NCI-H1048 (cell line): ENCODE results near the gene PIGL.
"Not testable (repeated sequence)": the region's sequence is repeated elsewhere in the genome, so short reads cannot be mapped to it uniquely, and the experiment has no call there.

Experiments used
- DNase-seq: peaks from one replicate; lab custom pipeline; 2025; lab: John Stamatoyannopoulos, UW

Gene PIGL

GRCh38 chr17:16217002-16217635, at the start of gene PIGL:
PIGL (plus strand) TSS chr17:16217210; CDS start chr17:16217227, 17 bp downstream.
- peak; percentile 88 for DNase-seq

DNA sequence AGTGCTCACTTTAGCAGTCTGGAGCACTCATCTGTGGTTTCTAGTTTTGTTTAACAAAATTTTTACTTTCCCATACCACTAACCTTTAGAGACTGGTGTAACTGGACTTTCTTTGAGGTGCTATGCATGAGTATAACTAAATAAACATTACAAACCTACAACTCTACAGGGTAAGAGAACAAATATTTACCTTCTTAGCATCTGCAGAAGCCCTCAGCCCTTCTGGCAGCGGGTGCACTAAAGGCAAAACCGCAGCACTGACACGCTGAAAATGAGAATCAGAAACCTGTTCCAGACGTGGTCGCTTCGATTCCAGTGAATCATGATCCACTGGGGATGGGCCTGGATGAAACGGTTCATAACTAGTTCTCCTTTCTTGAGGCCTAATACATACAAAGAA, 45.4 kb upstream of the PIGL start:
- DNase-seq: no peak

DNA sequence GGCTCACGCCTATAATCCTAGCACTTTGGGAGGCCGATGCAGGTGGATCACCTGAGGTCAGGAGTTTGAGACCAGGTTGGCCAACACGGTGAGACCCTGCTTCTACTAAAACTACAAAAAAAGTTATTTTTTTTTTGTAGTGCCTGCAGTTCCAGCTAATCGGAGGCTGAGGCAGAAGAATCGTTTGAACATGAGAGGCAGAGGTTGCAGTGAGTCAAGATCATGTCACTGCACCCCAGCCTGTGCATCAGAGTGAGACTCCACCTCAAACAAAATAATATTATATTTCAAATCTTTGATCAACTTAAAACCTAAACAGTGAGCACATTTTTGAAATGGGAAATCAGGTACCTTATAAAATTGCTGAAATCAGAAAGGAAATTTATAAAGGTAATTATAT, 38.2 kb upstream of the PIGL start:
- no peak for DNase-seq

DNA sequence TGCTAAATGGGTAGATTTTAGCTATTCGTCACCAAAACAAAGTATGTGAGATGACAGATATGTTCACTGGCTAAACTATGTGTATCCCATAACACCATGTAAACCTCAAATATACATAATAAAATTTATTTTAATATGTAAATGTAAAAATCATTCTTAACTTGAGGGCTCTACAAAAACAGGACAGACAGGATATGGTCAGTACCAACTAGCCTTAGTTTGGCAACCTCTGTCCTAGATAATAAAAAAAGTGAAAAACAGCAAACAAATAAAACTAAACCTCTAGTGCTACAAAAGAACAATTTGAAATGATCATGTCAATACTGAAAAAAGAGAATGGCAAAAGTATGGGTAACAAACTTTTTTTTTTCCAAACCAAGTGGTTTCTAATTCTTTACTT, 35.4 kb upstream of the PIGL start:
- no peak for DNase-seq

DNA sequence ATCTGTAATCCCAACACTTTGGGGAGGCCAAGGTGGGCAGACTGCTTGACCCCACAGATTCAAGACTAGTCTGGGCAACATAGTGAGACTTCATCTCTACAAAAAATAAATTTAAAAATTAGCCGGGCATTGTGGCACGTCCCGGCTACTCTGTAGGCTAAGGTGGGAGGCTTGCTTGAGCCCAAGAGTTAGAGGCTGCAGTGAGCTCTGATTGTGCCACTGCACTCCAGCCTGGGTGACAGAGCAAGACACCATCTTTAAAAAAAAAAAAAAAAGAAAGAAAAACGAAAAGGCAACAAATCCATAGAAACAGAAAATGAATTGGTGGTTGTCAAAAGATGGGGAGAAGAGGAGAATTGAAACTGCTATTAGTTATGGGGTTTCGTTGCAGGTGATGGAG, 29.4 kb upstream of the PIGL start:
- DNase-seq: no peak

GRCh38 chr17:16189791-16190348, 27.1 kb upstream of the PIGL start:
- no peak for DNase-seq

- DNase-seq: no peak
Observed at GRCh38 chr17:16190703-16191360, 26.2 kb upstream of the PIGL start.

DNA sequence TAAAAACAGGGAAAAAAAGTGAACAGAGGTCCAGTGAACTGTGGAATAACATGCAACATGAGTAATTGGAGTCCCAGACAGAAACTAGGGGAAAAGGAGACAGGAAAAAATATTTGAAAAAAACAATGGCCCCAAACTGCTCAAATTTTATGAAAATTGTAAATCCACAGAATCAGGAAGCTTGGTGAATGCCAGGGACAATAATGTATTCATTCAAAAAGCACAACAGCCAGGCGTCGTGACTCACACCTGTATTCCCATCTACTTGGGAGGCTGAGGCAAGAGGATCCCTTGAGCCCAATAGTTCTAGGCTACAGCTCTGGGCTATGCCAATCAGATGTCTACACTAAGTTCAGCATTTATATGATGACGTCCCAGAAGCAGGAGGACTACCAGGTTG, 25.4 kb upstream of the PIGL start:
- DNase-seq: no peak

- not testable (repeated sequence) for DNase-seq
Observed at GRCh38 chr17:16194307-16194835, 22.6 kb upstream of the PIGL start.

DNA sequence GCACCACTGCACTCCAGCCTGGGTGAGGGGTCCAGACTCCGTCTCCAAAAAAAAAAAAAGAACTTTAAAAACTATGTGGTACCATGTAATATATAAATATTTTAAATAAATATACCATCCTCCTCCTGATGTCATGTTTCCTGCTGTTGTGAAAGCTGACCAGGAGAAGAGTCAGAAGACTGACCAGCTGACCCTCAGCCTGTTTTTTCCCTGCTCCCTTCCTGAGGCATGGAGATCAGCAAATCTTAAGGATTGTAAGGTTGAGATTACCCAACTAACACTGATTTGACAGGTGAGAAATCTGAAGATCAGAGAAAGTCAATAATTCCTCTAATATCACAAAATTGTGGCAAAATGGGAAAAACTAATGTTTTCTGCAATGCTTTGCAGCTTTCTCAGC, 19.7 kb upstream of the PIGL start:
- DNase-seq: no peak

DNA sequence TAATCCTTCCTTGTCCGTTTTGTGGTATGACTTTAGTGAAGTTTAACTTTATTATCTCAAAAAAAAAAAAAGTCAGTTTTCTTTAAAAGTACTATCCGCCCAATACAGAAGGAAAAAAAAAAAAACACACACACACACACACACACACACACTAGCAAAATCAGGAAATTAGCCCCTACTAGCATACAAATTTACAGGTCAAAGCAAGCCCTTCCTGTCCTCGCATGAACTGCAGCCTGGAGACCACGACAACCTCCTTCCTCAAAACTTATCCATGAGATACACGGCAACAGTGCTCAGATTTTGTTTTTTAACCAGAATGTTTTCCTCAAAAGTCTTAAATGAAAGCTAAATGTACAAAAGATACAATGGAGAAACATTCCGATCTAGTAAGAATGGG, 17.9 kb upstream of the PIGL start:
- DNase-seq: no peak

DNA sequence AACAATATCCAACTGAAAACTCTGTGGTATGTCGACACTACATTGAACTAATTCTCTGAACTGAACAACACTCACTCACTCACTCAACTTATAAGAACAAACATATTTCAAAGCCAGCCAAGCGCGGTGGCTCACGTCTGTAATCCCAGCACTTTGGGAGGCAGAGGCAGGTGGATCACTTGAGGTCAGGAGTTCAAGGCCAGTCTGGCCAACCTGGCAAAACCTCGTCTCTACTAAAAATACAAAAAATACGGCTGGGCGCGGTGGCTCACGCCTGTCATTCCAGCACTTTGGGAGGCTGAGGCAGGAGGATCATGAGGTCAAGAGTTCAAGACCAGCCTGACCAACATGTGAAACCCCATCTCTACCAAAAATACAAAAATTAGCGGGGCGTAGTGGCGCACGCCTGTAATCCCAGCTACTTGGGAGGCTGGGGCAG, 15.3 kb upstream of the PIGL start:
- not testable (repeated sequence) for DNase-seq

- not testable (repeated sequence) for DNase-seq
Observed at GRCh38 chr17:16202554-16203500, 14.2 kb upstream of the PIGL start.

DNA sequence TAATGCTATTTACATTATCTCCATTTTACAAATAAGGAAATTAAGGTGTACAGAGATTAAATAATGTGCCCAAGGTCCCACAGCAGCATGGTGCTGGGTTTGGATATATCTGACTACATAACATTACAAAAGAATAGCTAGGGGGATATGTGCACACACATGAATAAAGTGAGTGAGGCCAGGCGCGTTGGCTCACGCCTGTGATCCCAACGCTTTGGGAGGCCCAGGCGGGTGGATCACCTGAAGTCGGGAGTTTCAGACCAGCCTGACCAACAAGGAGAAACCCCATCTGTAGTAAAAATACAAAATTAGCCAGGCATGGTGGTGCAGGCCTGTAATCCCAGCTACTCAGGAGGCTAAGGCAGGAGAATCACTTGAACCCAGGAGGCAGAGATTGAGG, 12.2 kb upstream of the PIGL start:
- DNase-seq: not testable (repeated sequence)

DNA sequence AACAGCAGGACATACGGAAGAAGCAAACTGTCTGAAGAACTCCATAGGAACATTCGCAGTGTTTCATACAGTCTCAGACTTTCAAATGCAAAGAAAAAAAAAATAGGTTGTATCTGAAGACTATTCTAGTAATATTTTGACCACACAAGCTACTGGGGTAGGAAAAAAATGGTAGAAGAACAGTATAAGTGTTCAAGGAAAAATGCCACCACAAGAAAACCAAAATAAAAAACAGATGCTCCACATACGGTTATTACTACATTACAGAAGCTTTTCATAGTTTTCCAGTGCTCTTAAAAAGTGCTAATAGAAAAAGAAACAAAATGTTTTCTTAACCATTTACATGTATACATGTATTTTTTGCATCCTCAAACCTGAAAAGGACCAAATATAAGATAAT, 5.4 kb upstream of the PIGL start:
- no peak for DNase-seq

GRCh38 chr17:16212793-16213192, 4.2 kb upstream of the PIGL start:
- DNase-seq: no peak

GRCh38 chr17:16214190-16215001, 2.6 kb upstream of the PIGL start:
- no peak for DNase-seq

- DNase-seq: no peak
Observed at GRCh38 chr17:16215002-16215272, 2.1 kb upstream of the PIGL start.

DNA sequence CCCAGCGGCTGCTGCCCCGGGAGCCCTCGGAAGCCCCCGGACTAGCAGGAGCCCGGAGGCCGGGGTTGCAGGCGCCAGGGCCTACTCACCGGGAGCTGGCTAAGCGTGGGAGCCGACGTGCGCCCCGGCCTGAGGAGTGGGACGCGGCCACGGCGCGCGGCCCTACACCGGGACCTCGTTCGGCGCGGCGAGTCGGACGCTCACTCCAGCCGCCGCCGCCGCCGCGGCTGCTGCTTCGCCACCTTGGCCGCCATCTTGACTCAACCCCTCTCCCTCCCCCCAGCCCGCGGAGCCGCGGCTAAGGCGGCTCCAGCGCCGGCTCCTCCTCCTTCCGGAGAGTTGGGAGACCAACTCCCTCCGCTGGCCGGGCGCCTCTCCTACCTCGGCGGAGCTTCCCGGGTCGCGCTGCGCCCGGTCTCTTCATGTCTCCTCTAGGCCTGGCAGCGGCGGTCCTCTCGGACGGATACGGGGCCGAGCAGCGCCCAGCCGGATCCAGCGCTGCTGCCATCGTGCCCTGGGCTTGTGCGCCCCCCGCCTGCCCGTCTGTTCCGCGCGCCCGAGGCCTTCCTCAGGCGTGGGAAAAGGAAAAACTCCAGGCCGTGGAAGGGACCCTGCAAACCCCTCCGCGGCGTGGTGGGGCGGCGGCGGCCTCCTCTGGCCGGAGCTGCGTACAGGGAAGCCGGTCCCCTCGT, 1.6 kb upstream of the PIGL start, which contains the start of gene NCOR1:
Gene NCOR1 (minus strand): TSS at position 262 of the 692 bp plus-strand sequence. CDS start 20,965 bp downstream, outside the sequence.
- DNase-seq: peak; percentile 60

- no peak for DNase-seq
Observed at GRCh38 chr17:16215965-16216316, 1.1 kb upstream of the PIGL start.
